Measurements from ENCODE around the gene HDC.

HDC gene

DNA sequence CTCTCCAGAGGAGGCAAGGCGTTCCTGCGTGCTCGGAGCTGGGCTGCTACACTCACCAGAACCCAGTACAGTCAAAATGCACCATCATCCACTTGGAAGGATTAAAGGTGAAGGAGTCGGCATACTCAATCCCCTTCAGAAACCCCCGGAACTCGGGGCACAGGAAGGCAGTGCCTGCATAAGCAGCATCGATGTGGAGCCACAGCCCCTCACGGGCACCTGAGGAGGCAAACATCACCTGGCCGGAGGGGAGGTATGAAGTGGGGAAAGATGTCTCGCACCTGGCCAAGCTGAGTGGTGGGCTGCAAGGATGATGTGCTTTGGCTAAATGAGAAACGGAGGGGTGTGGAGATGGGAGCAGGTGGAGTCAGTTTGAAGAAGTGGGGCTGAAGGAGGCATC is 13.0 kb downstream of the HDC start:
- no peak for DNase-seq

- DNase-seq, result no peak
Measured at GRCh38 chr15:50251638-50252182, 13.8 kb downstream of the HDC start.

DNA sequence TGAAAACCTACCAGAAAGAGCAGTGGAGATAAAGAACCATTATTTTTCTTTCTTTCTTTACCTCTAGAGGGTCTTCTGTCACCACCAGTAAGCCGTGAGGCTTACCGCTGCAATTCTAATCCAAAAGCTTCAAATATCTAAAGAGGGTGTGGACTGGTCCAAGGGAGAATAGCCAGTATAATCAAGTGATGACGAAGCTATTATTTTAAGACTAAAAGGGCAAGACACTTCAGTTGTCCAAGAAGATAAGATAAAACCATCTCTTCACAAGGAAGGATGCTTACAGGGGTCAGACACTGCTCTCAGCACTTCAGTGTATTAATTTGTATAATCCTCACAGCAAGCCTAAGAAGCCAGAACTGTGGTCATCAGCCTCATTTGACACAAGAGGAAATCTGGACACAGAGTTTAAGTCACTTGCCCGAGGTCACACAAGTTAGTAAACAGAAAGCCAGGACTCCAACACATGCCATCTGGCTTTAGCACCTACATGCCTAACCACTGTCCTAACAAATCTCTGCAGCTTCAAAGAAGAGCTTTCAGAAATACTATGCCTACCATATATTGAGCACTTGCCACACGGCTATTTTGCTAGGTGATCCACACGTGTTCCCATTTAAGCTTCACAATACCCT is 14.6 kb downstream of the HDC start:
- no peak for DNase-seq

GRCh38 chr15:50249704-50250103 is 15.8 kb downstream of the HDC start:
- no peak for DNase-seq

DNA sequence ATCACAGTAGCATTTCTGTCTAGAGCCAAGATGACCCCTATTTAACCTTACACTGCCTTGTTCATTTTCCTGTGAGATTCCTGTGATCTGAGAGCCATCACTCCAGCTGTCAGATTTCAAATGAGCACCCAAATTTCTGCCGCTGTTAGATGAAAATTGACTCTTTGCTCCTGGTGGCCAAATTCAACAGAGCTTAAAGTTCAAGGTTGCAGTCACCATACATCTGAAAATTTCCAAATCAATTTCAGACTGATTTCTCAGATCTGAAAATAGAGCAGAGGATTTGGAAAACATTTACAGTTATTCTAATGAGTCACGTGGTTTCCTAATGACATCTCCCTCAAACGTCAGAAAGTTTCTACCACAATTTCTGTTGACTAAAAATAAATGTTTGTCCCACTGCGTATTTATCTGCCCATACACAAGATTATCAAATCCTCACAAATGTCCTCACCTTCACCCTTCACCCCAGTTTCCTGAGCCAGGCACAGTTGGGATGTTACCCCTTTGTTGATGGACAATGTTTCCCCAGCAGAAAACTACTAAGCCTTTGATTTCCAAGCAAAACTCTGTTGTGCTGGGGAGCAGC is 16.4 kb downstream of the HDC start:
- no peak for DNase-seq

DNA sequence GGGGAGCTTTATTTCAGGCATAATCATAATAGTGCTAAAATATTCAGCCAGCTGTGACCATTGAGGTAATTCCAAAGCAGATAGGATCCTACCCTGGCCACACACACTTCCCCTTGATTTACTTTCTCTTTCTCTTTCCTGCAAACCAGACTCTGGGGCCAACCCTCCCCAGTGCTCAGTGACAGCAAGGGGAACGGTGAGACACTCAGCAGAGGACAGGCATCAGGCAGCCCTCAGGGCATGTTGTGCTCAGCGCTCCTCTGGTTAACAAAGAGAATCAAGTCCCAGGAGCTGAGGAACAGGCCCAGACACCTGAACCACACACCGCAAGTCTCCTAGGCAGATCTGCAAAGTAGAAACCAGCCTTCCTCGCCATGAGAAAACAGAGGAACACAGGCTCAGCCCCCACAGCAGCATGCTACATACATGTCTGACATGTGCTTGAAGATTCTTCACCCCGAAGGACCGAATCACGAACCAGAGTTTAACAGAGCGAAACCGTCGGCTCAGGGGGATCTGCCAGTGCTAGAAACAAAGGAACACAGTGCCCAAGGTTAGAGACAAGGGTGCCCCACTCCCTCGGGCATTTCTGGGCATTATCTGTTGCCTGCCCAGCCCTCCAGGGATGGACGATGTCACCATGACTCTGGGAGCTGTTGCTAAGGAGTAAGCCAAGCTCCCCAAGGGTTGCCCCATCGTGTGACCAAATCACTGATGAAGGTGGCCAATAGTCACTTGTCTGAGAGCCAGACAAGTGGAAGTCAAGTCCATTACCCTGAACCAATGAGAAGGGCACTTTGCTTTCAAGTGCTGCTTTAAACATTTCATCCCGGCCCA is 17.5 kb downstream of the HDC start:
- no peak for DNase-seq

DNA sequence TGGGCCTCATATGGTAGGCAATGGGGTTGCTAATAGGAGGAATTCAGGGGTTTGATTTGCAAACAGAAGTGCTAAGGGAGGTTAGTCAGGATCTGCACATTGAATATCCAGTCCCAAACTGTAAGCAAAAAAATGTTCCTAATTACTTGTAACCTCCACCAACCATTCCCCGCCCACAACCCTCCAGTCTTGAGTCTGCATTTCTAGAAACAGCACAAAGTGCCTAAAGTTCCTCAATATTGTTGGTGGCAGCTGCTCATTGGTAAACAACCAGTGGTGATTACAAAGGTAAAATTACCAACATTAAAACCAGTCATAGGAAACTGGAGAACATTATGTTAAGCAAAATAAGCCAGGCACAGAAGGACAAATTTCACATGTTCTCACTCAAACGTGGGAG is 18.9 kb downstream of the HDC start:
- DNase-seq, result no peak

- no peak for DNase-seq
Measured at GRCh38 chr15:50244959-50245624, 20.4 kb downstream of the HDC start.

- no peak for DNase-seq
Measured at GRCh38 chr15:50244153-50244552, 21.4 kb downstream of the HDC start.

DNA sequence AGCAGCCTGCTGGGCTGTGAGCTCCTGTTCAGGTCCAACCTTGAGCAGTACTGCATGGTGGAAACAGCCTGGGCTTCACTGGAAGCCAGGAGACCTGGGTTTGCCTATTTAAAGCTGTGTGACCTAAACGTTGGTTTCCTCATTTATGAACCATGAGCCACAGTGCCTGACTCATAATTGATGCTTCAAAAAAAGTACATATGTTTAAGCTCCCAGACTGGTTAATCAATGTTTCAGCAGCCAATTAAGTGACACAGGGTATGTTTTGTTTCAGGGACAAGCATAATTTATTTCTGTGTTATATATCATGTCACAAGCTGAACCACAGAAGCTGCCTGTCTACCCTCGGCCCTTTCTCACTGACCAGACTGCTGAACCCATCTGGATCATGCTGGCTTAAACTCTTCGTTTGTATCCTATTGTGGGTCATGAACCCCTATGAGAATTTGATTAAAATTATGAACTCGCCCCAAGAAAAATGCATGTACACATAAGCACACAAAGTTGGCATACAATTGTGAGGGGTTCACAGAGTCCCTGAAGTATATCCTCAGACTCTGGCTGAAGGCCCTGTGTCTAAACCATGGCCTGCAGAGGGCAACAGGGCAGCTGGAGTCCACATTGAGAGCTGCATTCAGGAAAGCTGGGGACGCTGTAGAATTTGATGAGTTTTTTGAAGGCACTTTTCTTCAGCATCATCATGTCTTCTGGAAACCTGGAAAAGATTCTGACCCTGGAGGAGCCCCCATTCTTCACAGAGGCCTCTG is 23.7 kb downstream of the HDC start:
- DNase-seq, result no peak

- DNase-seq, result no peak
Measured at GRCh38 chr15:50238255-50238654, 27.3 kb downstream of the HDC start.

GRCh38 chr15:50236433-50236832 is 29.1 kb downstream of the HDC start:
- DNase-seq, result no peak

DNA sequence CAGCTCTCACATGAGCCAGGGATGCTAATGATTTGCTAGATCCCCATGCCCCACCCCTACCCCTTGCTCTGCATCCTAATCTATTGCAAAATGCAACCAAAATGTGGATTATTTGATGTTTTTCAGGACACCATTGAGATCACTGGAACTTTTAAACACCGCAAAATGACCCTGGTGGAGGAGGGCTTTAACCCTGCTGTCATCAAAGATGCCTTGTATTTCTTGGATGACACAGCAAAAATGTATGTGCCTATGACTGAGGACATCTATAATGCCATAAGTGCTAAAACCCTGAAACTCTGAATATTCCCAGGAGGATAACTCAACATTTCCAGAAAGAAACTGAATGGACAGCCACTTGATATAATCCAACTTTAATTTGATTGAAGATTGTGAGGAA is 29.7 kb downstream of the HDC start:
- no peak for DNase-seq

GRCh38 chr15:50234764-50235163 is 30.8 kb downstream of the HDC start:
- DNase-seq, result no peak

GRCh38 chr15:50233192-50233736 is 32.3 kb downstream of the HDC start:
- no peak for DNase-seq

GRCh38 chr15:50232791-50233190 is 32.7 kb downstream of the HDC start:
- DNase-seq, result no peak

DNA sequence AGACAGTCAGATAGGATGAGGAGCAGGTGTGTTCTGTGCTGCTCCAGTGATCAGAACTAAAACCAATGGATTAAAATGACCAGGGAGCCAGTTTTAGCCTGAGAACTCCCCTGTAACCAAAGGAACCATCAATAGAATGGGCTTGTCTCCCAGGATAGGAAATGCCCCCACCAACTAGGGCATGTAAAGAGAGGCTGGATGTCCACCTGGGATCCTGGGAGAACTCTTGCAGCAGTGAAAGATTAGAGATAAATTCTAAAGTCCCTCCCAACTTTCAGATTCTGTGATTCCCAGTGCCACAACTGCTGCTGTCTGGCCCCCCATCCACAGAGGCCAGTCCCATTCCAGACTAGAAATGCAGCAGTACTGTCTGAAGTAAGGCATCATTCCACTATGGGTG is 33.8 kb downstream of the HDC start:
- DNase-seq, result no peak

DNA sequence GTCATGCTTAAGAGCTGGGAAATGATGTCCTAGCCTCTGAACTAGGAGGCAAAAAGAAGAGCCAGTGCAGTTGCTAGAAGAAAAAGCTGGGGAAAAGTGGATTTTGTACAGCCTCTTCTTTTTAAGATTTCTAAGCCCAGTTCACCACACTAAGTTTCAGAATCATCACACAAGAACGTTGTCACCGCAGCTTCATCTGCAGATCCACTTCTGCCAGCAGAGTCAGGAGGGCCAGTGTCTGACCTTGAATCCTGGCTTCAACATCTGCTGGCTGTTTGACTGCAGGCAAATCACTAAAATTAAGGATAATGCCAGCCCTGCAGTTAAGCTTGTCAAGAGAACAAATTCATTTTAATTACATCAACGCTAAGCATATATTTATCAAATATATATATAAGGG is 36.2 kb downstream of the HDC start:
- no peak for DNase-seq

DNA sequence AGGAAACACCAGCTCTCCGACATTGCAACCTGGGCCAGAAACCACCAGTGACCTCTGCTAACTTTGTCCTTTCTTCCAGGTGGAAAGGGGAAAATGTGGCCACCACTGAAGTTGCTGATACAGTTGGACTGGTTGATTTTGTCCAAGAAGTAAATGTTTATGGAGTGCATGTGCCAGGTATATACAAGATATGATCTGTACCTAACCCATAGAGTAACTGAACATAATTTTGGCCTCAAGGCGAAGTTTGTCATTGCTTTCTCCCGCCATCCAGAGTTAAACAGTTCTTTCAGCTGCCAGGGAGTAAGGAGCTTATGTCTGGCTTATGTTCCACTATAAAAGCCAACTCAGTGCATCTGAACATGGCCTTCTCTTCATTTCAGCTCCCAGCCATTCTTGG is 36.7 kb downstream of the HDC start:
- DNase-seq, result no peak

DNA sequence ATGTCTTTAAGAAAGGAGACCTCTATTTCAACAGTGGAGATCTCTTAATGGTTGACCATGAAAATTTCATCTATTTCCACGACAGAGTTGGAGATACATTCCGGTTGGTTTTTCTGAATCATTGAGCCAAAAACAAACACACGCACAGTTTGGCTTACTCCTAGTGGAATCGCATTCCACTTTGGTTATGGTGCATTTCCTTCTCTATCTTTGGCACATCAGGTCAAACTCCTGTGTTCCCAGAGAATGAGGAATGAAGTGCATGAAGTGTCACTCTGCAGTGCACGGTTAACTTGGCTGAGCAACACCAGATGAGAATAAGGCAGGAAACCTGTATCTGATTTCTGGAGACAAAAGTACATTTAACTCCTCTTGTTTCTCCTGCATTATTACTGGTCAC is 38.5 kb downstream of the HDC start:
- no peak for DNase-seq

- no peak for DNase-seq
Measured at GRCh38 chr15:50225938-50226337, 39.6 kb downstream of the HDC start.

DNA sequence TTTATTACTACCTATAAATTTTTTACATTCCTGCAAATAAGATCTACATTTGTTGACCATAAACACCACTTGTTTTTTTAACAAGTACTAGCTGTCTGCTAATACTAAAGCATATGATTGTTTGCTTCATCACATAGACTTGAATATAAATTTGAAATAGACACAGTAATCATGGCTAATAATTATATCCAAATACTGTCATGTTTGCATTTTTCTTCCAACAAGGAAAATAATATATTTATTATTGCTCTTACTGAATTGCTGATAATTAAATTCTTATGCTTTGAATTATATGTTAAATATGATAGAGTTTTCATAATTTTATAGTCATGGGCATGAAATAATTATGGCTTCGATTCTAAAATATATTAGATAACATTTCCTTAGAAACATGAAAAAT is 40.5 kb downstream of the HDC start:
- DNase-seq, result no peak
